B cell (primary cell): Measurements from ENCODE around the gene CCDC178. TPM values are rescaled to one million over a fixed set of nuclear protein-coding genes. Genes with fewer than 3 reads are reported as not detected.

Experiments
- ATAC-seq: fragments of 200-7000 bp; cut with Tn5 transposase; one replicate; pipeline ENCODE4 v1.10.0; 2021; ENCODE audit warnings: low read depth, mild to moderate bottlenecking, moderate number of reproducible peaks, moderate library complexity
- CTCF ChIA-PET: fragments of 350-600 bp; sonication (Branson Sonifier 250); formaldehyde crosslinking; loops from one replicate; lab custom pipeline; 2021; ENCODE audit warnings: antibody characterized with exemption, inconsistent platforms; lab: Charles Lee
- POLR2A ChIA-PET: fragments of 350-600 bp; sonication (Branson Sonifier 250); formaldehyde crosslinking; loops from one replicate; lab custom pipeline; 2021; ENCODE audit warnings: antibody characterized with exemption; lab: Charles Lee
- DNase-seq: peaks from one replicate; pipeline ENCODE4 v3.0.0; 2013
- H2AFZ ChIP-seq: 2 replicates; pipeline ENCODE4 v1.6.1; 2012; ENCODE audit warnings: mild to moderate bottlenecking, low read depth, low read length; ENCODE audit not compliant: insufficient read depth, poor library complexity, severe bottlenecking
- H3K27ac ChIP-seq, 2 donors: 1 replicate in 1 of 2; 2 replicates in 1 of 2; pipeline ENCODE4 v1.5.1; 2012 to 2013; ENCODE audit warnings: low read length in 2 of 2, mild to moderate bottlenecking in 2 of 2, moderate library complexity in 1 of 2
- H3K27me3 ChIP-seq, 4 experiments: fragments of 200-600 bp in 1 of 4; sonication (generic) in 1 of 4; replicated peaks in 1 of 4; 1 replicate in 2 of 4; 2 replicates in 2 of 4; pipeline versions ENCODE4 v1.6.1 to v1.7.0; 2013 to 2016; ENCODE audit warnings: low read length in 3 of 4, mild to moderate bottlenecking in 2 of 4, mixed read lengths in 1 of 4, moderate library complexity in 1 of 4; ENCODE audit not compliant: insufficient read depth in 4 of 4, control insufficient read depth in 3 of 4; ENCODE audit errors: control extremely low read depth in 1 of 4
- H3K36me3 ChIP-seq, 2 experiments: replicated peaks in 1 of 2; 1 replicate in 1 of 2; 2 replicates in 1 of 2; pipeline versions ENCODE4 v1.6.1 to v1.7.1; 2013; ENCODE audit warnings: low read length in 1 of 2; ENCODE audit not compliant: insufficient read depth in 2 of 2, control insufficient read depth in 1 of 2; ENCODE audit errors: control extremely low read depth in 1 of 2, extremely low read depth in 1 of 2
- H3K4me1 ChIP-seq, 2 donors: fragments of 200-600 bp in 1 of 2; sonication (generic) in 1 of 2; 1 replicate in 1 of 2; 2 replicates in 1 of 2; pipeline versions ENCODE4 v1.5.1 to v1.6.1; 2013 to 2017; ENCODE audit warnings: low read length in 2 of 2; ENCODE audit not compliant: control insufficient read depth in 2 of 2, insufficient read depth in 2 of 2
- H3K4me2 ChIP-seq: replicated peaks from 2 replicates; pipeline ENCODE3; 2012; ENCODE audit warnings: mild to moderate bottlenecking, low read depth, low read length; ENCODE audit not compliant: poor library complexity, severe bottlenecking
- H3K4me3 ChIP-seq, 5 experiments: fragments of 200-600 bp in 1 of 5; sonication (generic) in 1 of 5; 1 replicate in 3 of 5; 2 replicates in 2 of 5; pipeline versions ENCODE4 v1.5.1 to v1.7.0; 2011 to 2016; ENCODE audit warnings: low read length in 4 of 5, mild to moderate bottlenecking in 4 of 5, low read depth in 2 of 5, control low read depth in 1 of 5, moderate library complexity in 1 of 5; ENCODE audit not compliant: insufficient read depth in 1 of 5; ENCODE audit errors: control extremely low read depth in 1 of 5, extremely low read depth in 1 of 5
- H3K79me2 ChIP-seq: fragments of 200-600 bp; sonication (generic); one replicate; pipeline ENCODE4 v1.6.0; 2016; ENCODE audit warnings: low read length; ENCODE audit not compliant: control insufficient read depth, insufficient read depth
- H3K9ac ChIP-seq: fragments of 200-600 bp; sonication (generic); 2 replicates; pipeline ENCODE4 v1.6.1; 2017; ENCODE audit warnings: mild to moderate bottlenecking, low read length, moderate library complexity
- H3K9me3 ChIP-seq, 3 donors: one replicate each; pipeline versions ENCODE4 v1.6.1 to v1.7.1; 2013; ENCODE audit warnings: low read length in 2 of 3; ENCODE audit not compliant: control insufficient read depth in 2 of 3, insufficient read depth in 1 of 3; ENCODE audit errors: control extremely low read depth in 1 of 3
- H4K20me1 ChIP-seq: 2 replicates; pipeline ENCODE4 v1.6.0; 2012; ENCODE audit warnings: mild to moderate bottlenecking, low read length; ENCODE audit not compliant: insufficient read depth, control insufficient read depth, poor library complexity, severe bottlenecking
- H3K27ac Mint-ChIP-seq: one replicate; pipeline ENCODE4 v1.8.0; 2021; ENCODE audit warnings: mixed read lengths
- H3K27me3 Mint-ChIP-seq: one replicate; pipeline ENCODE4 v1.8.0; 2021; ENCODE audit warnings: mixed read lengths
- H3K4me1 Mint-ChIP-seq: one replicate; pipeline ENCODE4 v1.8.0; 2021; ENCODE audit warnings: mixed read lengths
- H3K4me3 Mint-ChIP-seq: one replicate; pipeline ENCODE4 v1.8.0; 2021; ENCODE audit warnings: mixed read lengths
- H3K9me3 Mint-ChIP-seq: one replicate; pipeline ENCODE4 v1.8.0; 2022; ENCODE audit warnings: mixed read lengths; ENCODE audit not compliant: insufficient read depth
- EZH2 ChIP-seq: IDR thresholded peaks from 2 replicates; pipeline ENCODE4 v1.6.1; 2012; ENCODE audit warnings: borderline replicate concordance, low read depth, mild to moderate bottlenecking, moderate library complexity, low read length; ENCODE audit not compliant: insufficient read depth, poor library complexity, severe bottlenecking
- WGBS: methylation state at CpG from one replicate; pipeline ENCODE4 v1.1.5; 2013; ENCODE audit warnings: missing lambda C conversion rate; ENCODE audit not compliant: insufficient coverage; 5-methylcytosine and 5-hydroxymethylcytosine counted together
- intact Hi-C: fragments of 100-400 bp; cut with micrococcal nuclease; formaldehyde crosslinking; loops from one replicate; pipeline ENCODE4 v1.10.0; 2022
- polyA plus RNA-seq: library from polyadenylated mRNA; depleted of rRNA; stranded (reverse); fragments of >200 nt; gene quantifications from 2 replicates; pipeline ENCODE4 v1.2.3, GENCODE V29; 2012
- total RNA-seq, 2 donors: library from RNA; stranded (reverse); fragments of 120-200 nt in 1 of 2; gene quantifications; 1 replicate in 1 of 2; 2 replicates in 1 of 2; pipeline versions ENCODE4 v1.2.3 to v1.2.4, GENCODE V29; 2013 to 2022
- TF ChIP-seq, protein P1 (sequence below): fragments of 200-600 bp; IDR thresholded peaks from one replicate; pipeline ENCODE4 v1.8.0; 2022; ENCODE audit warnings: antibody characterized with exemption, mild to moderate bottlenecking

Gene CCDC178
- total and polyA plus RNA-seq, 2 donors (not counting 1 experiment from before 2014, with no cell fraction given), result not detected

- no peak overlapping the region for H3K4me3 Mint-ChIP-seq
- peaks cover 3% of the 10 kb centered on the region for H3K27me3 Mint-ChIP-seq
- no peak overlapping the region for H3K4me3 ChIP-seq
- no peaks in the 10 kb centered on the region for H3K27me3 ChIP-seq
- H3K27ac Mint-ChIP-seq, result no peak overlapping the region
- H3K9me3 ChIP-seq, result no peaks in the 10 kb centered on the region
- 100% methylated on average over 1 of the region's 3 CpGs for WGBS
- H3K9me3 Mint-ChIP-seq, result no peaks in the 10 kb centered on the region
- no peak overlapping the region for H3K27ac ChIP-seq
- no peaks in the 10 kb centered on the region for H3K4me1 ChIP-seq
- TF ChIP-seq EZH2, result no peak
- TF ChIP-seq, protein P1, sequence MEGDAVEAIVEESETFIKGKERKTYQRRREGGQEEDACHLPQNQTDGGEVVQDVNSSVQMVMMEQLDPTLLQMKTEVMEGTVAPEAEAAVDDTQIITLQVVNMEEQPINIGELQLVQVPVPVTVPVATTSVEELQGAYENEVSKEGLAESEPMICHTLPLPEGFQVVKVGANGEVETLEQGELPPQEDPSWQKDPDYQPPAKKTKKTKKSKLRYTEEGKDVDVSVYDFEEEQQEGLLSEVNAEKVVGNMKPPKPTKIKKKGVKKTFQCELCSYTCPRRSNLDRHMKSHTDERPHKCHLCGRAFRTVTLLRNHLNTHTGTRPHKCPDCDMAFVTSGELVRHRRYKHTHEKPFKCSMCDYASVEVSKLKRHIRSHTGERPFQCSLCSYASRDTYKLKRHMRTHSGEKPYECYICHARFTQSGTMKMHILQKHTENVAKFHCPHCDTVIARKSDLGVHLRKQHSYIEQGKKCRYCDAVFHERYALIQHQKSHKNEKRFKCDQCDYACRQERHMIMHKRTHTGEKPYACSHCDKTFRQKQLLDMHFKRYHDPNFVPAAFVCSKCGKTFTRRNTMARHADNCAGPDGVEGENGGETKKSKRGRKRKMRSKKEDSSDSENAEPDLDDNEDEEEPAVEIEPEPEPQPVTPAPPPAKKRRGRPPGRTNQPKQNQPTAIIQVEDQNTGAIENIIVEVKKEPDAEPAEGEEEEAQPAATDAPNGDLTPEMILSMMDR, result no peak
- no peak overlapping the region for H3K9ac ChIP-seq
- DNase-seq, result no peak
- no peaks in the 10 kb centered on the region for H4K20me1 ChIP-seq
- ATAC-seq, result no peak
- H3K4me2 ChIP-seq, result no peak overlapping the region
- CTCF ChIA-PET, result no interaction called here
- intact Hi-C loops, result no loop called here
- no peaks in the 10 kb centered on the region for H3K79me2 ChIP-seq
- no peaks in the 10 kb centered on the region for H3K36me3 ChIP-seq
- H3K4me1 Mint-ChIP-seq, result no peaks in the 10 kb centered on the region
- no peak overlapping the region for H2AFZ ChIP-seq
- POLR2A ChIA-PET, result no interaction called here
These were observed 152.3 kb downstream of the CCDC178 start for GRCh38 chr18:33288082-33288716.

- H3K4me3 Mint-ChIP-seq, result no peak overlapping the region
- Histone ChIP-seq H3K36me3 (no peaks in the 10 kb centered on the region), H3K4me2 (no peak overlapping the region), H3K4me3 (no peak overlapping the region), H3K27ac (no peak overlapping the region), H3K9ac (no peak overlapping the region), H3K27me3 (no peaks in the 10 kb centered on the region), H3K79me2 (no peaks in the 10 kb centered on the region), H3K9me3 (peaks cover 0 to 5% (median 0%) of the 10 kb centered on the region in 3 donors), H2AFZ (no peak overlapping the region), H4K20me1 (no peaks in the 10 kb centered on the region), H3K4me1 (no peaks in the 10 kb centered on the region)
- POLR2A ChIA-PET, result no interaction called here
- no peak overlapping the region for H3K27ac Mint-ChIP-seq
- WGBS, result 83% methylated on average over 5 of the region's 6 CpGs
- CTCF ChIA-PET, result no interaction called here
- TF ChIP-seq EZH2, result no peak
- TF ChIP-seq, protein P1, result no peak
- no peaks in the 10 kb centered on the region for H3K27me3 Mint-ChIP-seq
- no peaks in the 10 kb centered on the region for H3K4me1 Mint-ChIP-seq
- no peaks in the 10 kb centered on the region for H3K9me3 Mint-ChIP-seq
- no peak for DNase-seq
- no peak for ATAC-seq
- intact Hi-C loops, result no loop called here
These were observed 157.7 kb downstream of the CCDC178 start for GRCh38 chr18:33282709-33283333.
